Liver (tissue), 3 donors: ENCODE results near the gene ADSS2.

Source experiments
- GABPA ChIP-seq, 2 donors: IDR thresholded peaks in 1 of 2; conservative IDR thresholded peaks in 1 of 2; 2 replicates each; pipeline ENCODE4 v1.6.1; 2016; ENCODE audit warnings: antibody characterized with exemption in 2 of 2, mild to moderate bottlenecking in 1 of 2, moderate library complexity in 1 of 2
- TF ChIP-seq, protein P1 (sequence below): fragments of 150-350 bp; IDR thresholded peaks from 2 replicates; pipeline ENCODE4 v1.5.1; 2017; ENCODE audit warnings: improper control_type of control experiment, low read depth, low read length; ENCODE audit not compliant: missing input control
- donor health status: healthy.
- donor health status: healthy.

DNA sequence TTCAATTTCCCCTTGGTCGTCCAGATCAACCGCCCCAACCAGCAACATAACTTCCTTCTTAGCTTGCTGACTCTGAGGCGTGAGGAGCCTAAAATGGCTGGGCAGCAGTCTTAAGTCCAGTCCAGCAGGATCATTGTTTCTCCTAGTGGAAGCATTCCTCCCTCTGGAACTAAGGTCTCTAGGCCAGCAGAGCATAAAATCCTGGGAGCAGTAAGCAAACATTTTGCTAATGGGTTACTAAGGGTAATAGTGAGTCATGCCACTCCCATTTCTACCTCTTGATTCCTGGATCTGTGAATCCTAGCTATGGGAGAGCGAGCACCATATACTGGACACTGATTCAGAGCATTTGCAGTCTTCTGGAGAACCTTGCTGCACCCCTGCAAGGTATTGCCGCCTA, 59.9 kb downstream of the ADSS2 start:
- TF ChIP-seq, protein P1, sequence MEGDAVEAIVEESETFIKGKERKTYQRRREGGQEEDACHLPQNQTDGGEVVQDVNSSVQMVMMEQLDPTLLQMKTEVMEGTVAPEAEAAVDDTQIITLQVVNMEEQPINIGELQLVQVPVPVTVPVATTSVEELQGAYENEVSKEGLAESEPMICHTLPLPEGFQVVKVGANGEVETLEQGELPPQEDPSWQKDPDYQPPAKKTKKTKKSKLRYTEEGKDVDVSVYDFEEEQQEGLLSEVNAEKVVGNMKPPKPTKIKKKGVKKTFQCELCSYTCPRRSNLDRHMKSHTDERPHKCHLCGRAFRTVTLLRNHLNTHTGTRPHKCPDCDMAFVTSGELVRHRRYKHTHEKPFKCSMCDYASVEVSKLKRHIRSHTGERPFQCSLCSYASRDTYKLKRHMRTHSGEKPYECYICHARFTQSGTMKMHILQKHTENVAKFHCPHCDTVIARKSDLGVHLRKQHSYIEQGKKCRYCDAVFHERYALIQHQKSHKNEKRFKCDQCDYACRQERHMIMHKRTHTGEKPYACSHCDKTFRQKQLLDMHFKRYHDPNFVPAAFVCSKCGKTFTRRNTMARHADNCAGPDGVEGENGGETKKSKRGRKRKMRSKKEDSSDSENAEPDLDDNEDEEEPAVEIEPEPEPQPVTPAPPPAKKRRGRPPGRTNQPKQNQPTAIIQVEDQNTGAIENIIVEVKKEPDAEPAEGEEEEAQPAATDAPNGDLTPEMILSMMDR, result no peak
- no peak for TF ChIP-seq GABPA (IDR thresholded peaks at IDR 0.05 in 1 of 2, conservative IDR thresholded peaks at IDR 0.05 in 1 of 2)
